Measurements from ENCODE around the gene CCDC88A.
"Not testable (repeated sequence)": the region's sequence is repeated elsewhere in the genome, so short reads cannot be mapped to it uniquely, and the experiment has no call there.

The CCDC88A gene

DNA sequence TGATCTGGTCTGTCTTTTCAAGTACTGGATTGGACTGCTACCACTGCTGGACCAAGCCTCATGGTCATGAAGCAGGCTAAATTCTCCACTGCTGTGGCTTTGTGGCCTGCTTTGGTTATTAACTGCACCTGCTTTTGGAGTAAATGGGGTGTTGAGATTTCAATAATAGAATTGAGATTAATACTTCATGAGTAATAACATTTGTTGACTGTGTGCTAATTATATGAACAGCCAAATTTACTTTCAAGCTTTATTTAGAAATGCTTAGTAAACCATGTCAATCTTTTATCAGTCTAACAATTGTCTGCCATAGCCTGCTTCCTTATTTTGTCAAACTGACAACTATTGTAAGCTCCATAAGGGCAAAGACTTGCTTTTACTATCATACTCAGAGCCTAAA is 123.3 kb downstream of the CCDC88A start:
- DNase-seq, result no peak

DNA sequence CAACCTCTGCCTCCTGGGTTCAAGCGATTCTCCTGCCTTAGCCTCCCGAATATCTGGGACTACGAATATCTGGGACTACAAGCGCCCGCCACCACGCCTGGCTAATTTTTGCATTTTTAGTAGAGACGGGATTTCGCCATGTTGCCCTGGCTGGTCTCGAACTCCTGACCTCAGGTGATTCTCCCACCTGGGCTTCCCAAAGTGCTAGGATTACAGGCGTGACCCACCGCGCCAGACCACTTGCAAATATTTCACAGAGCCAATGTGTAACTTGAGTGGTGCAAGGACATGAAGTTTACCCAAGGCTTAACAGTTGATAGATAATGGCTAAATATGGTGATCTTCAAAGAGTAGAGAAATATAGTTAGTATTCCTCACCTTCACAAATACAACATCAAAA is 136.6 kb downstream of the CCDC88A start:
- DNase-seq, result no peak

DNA sequence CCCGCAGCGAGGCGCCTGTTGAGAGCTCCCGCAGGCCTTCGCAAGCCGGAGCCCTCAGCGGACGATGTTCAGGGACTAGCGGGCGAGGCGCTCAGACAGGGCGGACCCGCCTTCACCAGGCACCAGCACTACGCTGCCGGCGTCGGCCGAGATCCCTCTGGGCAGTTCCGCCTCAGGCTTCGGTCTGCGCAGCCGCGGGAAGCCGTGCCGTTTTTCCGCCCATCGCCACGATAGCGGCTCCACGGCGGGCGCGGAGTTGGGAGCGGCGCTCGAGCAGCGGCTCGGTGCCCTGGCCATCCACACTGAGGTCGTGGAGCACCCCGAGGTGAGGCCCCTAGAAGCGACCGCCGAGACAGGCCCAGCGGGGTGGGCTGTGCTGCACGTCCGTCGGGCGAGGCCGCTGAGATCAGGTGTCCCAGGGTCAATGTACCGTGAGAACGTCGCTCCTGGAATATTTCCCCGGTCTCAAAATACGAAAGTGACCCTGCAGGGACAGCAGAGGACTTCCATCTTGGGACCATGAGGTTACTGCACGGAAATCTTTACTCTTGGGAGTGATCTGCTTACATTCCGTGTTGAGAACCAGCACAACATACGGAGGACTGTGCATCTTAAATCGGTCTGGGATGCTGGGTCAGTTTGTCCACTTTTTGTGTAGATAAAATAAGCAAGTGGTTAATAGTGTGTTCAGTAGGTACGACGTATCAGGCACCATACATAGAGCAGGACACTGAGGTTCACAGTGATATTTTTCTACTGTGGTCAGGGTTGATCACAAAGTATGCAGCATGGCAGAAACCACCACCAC is 137.3 kb downstream of the CCDC88A start:
- peak; percentile 90 for DNase-seq

DNA sequence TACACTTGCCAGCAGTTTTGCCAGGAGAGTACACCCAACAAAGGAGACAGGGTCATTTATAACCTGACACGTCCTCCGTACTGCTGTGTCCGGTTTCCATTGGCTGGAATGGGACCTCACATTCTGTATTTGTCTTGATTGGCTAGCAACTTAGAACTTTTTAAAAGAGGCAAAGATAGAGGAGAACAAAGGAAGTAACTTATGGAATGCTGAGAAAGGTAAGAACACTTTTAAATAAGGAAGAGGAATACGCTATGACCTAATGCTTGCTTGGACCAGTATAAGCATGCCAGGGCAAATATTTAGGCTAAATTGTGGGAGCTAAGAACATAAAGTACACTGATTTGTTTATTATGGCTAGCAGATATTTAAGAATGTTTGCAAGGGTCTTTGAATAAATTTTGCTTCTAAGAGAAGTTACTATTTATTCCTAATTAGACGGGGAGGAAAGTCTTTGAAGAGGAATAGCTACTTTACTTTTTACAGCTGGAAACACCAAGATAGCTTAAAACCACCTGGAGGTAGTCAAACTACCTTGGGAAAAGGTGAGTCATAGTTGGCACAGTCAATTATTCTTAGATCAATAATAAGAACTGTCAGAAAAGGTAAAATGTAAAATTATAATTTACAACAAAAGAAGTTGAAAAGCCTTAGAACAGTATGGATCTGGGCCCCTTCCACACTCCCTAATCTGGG is 138.7 kb downstream of the CCDC88A start:
- not testable (repeated sequence) for DNase-seq

DNA sequence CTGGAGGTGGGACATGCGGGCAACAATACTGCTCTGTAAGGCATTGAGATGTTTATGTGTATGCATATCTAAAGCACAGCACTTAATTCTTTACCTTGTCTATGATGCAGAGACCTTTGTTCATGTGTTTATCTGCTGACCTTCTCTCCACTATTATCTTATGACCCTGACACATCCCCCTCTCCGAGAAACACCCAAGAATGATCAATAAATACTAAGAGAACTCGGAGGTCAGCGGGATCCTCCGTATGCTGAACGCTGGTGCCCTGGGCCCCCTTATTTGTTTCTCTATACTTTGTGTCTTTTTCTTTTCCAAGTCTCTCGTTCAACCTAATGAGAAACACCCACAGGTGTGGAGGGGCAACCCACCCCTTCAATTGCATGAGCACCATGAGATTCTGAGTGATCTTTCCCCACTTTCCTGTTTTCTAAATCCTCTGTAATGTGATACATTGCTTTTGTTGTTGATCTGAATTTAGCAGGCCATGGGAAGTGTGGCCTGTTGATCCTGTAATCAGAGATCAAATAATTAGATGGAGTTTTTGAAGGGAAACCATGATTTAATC is 139.7 kb downstream of the CCDC88A start:
- not testable (repeated sequence) for DNase-seq

DNA sequence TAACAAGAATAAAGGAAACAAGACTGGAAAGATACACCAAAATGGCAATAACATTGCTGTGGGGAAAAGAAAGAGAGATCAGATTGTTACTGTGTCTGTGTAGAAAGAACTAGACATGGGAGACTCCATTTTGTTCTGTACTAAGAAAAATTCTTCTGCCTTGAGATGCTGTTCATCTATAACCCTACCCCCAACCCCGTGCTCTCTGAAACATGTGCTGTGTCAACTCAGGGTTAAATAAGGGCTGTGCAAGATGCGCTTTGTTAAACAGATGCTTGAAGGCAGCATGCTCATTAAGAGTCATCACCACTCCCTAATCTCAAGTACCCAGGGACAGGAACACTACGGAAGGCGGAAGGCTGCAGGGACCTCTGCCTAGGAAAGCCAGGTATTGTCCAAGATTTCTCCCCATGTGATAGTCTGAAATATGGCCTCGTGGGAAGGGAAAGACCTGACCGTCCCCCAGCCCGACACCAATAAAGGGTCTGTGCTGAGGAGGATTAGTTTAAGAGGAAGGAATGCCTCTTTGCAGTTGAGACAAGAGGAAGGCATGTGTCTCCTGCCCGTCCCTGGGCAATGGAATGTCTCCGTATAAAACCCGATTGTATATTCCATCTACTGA is 140.3 kb downstream of the CCDC88A start:
- DNase-seq, result not testable (repeated sequence)

DNA sequence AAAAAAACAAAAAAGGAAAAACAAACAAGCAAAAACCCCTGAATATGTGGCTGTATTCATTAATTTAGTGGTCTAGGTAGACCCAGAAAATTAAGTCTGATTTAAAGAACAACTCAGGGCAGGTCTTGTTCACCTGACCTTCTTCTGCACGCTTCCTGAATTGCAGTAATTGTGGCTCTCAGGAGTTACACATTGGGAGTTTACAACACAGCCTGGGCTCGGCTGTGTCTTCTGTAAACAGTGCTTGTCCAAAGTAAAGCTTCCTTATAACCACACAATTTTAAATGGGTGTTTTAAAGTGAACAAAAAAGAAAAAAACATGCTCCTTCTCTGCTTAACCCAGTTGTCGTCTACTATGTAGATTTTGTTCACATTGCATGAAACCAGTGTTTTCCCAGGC is 142.3 kb downstream of the CCDC88A start:
- DNase-seq, result no peak

DNA sequence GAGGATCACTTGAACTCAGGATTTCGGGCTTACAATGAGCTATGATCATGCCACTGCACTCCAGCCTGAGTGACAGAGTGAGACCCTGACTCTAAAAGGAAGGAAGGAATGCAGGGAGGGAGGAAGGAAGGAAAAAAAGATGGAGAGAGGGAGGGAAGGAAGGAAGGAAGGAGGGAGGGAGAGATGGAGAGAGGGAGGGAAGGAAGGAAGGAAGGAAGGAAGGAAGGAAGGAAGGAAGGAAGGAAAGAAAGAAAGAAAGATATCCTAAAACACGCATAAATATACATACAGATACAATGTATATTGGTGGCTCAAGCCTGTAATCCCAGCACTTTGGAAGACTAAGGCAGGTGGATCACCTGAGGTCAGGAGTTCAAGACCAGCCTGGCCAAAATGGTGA is 145.3 kb downstream of the CCDC88A start:
- DNase-seq, result not testable (repeated sequence)

DNA sequence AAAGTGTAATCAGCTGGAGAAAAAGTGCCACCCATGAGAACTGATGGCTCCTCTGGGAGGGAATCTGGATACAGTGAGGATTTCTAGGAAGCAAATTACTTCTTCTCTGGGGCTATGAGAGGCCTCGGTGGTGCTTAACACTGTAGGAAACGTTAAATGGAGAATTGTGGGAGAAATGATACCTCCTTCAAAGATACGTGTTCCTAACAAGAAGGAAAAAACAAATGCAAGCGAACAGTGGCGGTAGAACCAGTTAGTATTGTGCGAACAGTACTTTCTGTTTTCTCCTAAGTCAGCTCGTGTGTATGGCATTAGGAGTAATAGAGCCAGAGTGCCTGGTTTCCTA is 150.0 kb downstream of the CCDC88A start:
- DNase-seq, result no peak

DNA sequence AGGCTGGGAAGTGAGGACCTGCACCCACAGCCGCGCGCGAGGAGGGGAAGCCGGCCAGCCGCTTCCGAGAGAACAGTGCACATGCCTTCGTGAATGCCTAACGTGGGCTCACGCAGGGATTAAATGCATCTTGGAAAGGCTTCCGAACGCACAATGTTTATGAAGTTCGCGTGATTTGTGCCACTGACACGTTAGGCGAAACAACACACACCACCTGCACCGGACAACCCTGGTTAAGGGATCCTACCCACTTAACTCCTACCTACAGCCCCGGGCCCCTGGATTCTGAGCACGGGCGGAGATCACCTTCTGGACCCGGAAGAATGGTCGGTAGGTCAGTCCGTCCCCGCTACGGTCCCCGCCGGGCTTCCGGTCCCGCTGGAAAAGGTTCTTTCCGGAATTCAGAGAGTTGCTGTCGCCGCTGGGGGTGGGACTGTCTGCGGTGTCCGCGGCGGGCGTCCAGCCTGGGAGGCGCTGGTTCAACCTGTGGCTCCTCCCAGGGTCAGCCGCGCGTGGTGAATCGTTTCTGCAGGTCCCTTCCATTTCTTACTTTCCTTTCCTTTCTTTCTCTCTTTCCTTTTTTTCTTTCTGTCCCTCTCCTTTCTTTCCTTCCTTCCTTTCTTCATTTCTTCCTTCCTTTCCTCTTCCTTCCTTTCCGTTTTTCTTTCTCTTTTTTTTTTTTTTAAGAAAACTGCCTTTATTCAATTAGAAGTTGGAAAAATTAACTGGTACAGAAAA is 150.6 kb downstream of the CCDC88A start, which contains the start of gene MTIF2:
TSS of gene MTIF2 (minus strand) at position 325 of the 738 bp plus-strand sequence. CDS start 5,373 bp downstream, outside the sequence.
- DNase-seq, result peak; percentile 91

DNA sequence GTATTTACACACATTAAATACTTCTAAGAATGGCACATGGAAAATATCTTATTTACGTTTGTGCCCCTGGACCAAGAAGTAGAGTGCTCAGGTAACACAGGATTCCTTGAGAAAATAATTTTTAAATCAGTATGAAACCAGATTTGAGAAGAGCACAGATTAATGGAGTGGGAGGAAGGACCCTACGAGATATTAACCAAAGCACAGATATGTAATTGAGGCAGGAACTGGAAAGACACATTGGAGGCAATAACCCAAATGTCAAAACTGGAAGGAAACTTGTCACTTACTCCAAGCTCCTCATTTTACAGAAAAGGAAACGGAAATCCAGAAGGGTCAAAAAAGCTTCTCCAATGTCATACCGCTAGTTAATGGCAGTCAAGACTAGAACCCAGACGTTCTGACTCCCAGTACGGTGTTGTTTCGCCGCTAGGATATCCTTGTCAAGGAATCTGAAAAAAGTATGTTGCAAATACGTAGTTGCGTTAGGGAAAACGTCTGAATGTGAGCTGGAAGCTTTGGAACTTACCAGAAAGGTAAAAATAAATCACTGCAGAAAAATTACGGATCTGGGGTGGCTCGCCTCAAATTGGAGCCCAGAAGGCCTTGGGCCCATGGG is 151.3 kb downstream of the CCDC88A start:
- DNase-seq, result no peak

DNA sequence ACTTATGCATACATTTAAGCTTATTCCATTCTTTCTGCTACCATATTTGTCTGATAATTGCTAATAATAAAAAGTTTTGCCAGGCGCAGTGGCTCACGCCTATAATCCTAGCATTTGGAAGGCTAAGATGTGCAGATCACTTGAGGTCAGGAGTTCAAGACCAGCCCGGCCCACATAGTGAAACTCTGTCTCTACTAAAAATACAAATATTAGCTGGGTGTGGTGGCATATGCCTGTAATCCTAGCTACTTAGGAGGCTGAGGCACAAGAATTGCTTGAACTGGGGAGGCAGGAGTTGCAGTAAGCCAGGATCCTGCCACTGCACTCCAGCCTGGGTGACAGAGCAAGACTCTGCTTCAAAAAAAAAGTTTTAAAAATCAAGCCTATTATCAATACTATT is 160.1 kb downstream of the CCDC88A start:
- not testable (repeated sequence) for DNase-seq

DNA sequence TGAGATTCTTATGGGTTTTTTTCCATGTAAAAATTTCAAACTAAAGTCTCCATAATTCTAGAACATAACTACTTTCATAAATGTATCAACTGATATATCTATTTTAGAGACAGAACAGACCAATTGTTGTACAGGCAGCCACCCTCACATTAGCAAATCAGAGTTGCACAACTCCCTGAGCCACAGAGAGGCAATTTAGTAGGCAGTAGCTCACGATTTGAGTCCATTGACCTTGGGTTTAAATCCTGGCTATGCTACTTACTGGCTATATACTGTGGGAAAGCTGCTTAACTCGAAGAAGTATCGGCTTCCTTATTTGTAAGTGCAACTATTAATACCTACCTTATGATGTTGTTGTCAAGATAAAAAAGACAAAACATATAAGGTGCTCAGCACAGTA is 166.8 kb downstream of the CCDC88A start:
- no peak for DNase-seq

DNA sequence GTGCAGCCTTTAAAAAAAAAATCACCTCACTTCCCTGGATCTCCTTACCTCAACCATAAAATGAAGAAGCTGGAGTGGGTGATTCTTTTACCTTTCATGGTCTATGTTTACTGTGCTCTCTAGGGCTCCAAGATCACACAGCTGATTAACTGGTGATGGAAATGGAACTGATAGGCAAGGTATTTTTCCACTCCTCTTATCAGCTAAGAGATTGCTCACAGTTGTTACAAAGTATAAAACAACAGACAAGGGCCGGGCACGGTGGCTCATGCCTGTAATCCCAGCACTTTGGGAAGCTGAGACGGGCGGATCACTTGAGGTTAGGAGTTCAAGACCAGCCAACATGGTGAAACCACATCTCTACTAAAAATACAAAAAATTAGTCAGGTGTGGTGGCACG is 172.6 kb downstream of the CCDC88A start:
- DNase-seq, result no peak

DNA sequence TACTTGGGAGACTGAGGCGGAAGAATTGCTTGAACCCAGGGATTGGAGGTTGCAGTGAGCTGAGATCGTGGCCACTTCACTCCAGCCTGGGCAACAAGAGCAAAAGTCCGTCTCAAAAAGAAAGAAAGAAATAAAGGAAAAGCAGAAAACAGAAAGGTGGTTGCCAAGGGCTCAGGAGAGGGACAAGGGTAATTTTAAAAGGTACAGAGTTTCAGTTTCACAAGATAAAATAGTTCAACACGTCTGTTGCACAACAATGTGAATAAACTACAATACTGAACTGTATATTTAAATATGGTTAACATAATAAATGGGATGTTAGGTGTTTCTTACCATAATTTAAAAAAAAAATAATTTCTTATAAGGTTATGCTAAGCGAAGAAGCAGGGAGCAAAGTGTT is 174.2 kb downstream of the CCDC88A start:
- no peak for DNase-seq

DNA sequence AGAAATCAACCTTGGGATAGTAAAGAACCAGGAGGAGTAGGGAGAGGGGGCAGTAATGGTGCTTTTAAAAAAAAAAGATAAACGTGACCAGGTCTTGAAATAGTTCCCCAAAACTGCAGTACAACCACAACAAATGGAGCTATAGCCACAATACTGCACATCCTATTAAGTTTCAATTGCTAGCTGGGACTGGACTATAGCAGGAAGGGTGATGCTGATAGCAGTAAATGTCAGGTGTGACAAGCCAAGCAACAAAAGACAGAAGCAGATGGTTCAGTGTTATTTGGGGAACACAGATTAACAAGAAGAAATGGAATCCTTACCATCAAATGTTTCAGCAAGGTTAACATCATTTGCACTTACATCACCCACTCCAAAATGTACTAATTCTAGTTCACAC is 177.0 kb downstream of the CCDC88A start:
- DNase-seq, result no peak

DNA sequence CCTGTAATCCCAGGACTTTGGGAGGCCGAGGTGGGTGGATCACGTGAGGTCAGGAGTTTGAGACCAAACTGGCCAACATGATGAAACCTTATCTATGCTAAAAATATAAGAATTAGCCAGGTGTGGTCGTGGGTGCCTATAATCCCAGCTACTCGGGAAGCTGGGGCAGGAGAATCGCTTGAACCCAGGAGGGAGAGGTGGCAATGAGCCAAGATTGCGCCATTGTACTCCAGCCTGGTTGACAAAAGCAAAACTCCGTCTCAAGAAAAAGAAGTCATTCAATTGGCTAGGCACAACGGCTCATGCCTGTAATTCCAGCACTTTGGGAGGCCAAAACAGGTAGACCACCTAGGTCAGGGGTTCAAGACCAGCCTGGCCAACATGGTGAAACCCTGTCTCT is 178.1 kb downstream of the CCDC88A start:
- DNase-seq, result not testable (repeated sequence)

DNA sequence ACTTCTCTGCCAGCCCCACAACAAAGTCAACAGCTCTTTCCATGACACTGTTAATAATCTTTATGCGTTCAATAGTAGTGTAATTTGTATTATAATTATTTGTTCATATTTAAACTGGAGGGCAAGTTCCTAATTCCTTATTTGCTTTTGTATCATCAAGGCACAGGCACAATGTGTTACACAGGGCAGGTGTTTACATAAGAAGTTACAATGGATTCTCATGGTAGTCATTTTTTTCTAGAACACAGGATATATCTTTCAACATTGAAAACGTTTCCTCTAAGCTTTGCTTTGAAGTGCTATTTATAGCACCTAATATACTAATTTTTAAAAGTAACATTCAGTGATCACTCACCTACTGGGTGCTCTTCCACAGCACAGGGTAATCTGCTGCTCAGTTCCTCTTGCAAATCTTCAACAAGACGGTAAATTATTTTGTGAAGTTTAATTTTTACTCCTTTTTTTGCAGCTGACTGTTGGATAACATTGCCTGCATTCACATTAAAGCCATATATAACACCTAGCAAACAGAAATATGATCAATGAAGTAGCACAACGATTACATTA is 179.9 kb downstream of the CCDC88A start:
- DNase-seq, result no peak

Measured in activated naive CD4-positive, alpha-beta T cell treated with Interleukin-2 at 50 U/mL for 16 hours (primary cell).